Retinal pigment epithelial cell (primary cell): Measurements from ENCODE around the gene PLAC9.

ENCODE experiments used
- DNase-seq: peaks from one replicate; pipeline ENCODE4 v3.0.0-alpha.2; 2010; ENCODE audit warnings: low read depth
- H3K4me3 ChIP-seq: 2 replicates; pipeline ENCODE4 v1.5.1; 2011; ENCODE audit warnings: mild to moderate bottlenecking, low read length, control low read depth, moderate library complexity
- TF ChIP-seq, protein P1 (sequence below): conservative IDR thresholded peaks from 2 replicates; pipeline ENCODE4 v1.5.1; 2011; ENCODE audit warnings: low read depth, low read length, control low read depth, inconsistent platforms

The PLAC9 gene

DNA sequence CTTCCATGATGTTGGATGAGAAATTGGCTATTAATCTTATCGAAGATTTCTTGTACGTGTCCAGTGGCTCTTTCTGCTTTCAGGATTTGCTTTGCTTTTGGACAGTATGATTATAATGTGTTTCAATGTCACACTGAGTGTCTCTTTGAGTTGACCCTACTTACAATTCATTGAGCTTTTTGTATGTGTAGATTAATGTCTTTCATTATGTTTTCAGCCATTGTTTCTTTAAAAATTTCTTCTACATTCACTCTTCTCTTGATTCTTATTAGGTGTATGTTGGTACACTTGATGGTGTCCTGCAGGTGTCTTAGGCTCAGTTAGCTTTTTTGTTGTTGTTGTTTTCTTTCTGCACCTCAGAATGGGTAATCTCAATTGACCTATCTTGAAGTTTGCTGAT is 16.6 kb downstream of the PLAC9 start:
- DNase-seq: no peak
- TF ChIP-seq, protein P1, sequence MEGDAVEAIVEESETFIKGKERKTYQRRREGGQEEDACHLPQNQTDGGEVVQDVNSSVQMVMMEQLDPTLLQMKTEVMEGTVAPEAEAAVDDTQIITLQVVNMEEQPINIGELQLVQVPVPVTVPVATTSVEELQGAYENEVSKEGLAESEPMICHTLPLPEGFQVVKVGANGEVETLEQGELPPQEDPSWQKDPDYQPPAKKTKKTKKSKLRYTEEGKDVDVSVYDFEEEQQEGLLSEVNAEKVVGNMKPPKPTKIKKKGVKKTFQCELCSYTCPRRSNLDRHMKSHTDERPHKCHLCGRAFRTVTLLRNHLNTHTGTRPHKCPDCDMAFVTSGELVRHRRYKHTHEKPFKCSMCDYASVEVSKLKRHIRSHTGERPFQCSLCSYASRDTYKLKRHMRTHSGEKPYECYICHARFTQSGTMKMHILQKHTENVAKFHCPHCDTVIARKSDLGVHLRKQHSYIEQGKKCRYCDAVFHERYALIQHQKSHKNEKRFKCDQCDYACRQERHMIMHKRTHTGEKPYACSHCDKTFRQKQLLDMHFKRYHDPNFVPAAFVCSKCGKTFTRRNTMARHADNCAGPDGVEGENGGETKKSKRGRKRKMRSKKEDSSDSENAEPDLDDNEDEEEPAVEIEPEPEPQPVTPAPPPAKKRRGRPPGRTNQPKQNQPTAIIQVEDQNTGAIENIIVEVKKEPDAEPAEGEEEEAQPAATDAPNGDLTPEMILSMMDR: no peak

DNA sequence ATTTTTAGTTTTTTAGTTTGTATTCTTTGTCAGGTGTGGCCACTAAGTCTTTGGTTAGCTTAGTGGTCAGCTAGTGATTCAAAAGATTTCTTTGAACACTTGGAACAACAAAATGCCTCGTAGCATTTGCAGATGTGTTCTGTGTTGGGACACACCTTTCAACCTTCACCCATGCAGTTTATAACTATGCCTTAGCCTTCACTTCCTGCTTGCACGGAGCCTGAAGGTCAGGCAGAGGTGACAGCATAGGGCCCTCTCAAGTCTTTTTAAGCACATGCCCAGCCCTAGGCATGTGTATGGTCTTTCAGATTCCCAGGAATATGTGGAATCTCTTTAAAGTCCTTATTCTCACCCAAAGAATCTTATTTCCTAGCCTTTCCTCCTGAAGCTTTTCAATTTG is 17.6 kb downstream of the PLAC9 start:
- no peak for DNase-seq
- TF ChIP-seq, protein P1: no peak
- H3K4me3 ChIP-seq: no peak overlapping the region

More for the DNA sequence above, 16.6 kb downstream of the PLAC9 start:
- H3K4me3 ChIP-seq: no peak overlapping the region

DNA sequence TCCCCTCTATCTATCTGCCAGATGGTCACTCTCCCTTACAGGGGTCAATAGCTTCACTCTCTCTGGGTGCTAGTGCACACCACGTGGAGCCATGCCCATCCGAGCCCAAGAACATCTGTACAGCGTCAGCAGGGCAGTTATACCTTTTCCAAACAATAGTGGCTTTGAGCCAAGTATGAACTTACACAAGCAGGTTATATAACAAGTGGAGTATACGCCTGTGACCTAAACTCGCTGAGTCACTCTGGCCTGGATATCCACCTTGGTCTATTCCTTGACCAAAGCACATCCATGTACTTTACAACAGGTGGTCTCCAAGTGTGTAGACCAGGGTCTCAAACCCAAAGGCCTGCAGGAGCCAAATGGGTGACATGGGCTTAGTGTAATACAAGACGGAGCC is 20.3 kb downstream of the PLAC9 start:
- TF ChIP-seq, protein P1: no peak
- H3K4me3 ChIP-seq: no peak overlapping the region
- no peak for DNase-seq

DNA sequence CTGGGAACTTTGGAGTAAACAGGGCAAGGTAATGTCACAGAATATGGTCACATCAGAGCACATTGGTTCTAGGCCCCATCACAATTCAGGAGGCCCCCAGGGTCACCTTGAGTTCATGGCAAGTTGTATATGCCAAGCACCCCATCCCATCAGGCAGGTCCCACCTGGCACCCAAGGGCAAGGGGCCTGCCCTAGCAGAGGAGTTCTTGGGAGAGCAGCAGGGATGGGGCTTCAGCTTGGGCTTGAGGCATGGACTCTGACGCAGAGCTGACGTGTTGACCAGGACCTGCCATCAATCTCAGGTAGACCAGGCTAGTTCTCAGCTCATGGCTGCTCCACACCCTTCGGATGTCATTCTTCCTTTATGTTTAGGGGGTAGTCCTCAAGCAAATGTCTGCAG is 20.9 kb downstream of the PLAC9 start:
- TF ChIP-seq, protein P1: no peak
- DNase-seq: no peak

DNA sequence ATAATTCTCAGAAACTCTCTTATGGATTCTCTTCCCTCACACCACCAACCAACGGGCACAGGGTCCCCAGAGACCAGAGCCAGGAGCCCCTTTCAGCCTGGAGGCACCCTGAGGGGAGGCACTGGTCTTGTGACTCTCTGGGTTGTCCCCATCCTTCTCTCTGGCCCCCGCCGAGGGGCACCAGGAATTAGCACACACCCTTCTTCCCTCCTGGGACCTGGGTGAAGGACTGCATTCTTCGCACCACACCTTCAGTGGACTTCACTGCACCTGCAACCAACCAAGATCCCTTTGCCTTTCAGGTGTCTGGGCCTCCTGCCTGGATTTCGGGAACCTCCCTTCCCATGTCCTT is 22.1 kb downstream of the PLAC9 start:
- TF ChIP-seq, protein P1: no peak
- no peak overlapping the region for H3K4me3 ChIP-seq
- DNase-seq: no peak

More for the DNA sequence above, 20.9 kb downstream of the PLAC9 start:
- no peak overlapping the region for H3K4me3 ChIP-seq

DNA sequence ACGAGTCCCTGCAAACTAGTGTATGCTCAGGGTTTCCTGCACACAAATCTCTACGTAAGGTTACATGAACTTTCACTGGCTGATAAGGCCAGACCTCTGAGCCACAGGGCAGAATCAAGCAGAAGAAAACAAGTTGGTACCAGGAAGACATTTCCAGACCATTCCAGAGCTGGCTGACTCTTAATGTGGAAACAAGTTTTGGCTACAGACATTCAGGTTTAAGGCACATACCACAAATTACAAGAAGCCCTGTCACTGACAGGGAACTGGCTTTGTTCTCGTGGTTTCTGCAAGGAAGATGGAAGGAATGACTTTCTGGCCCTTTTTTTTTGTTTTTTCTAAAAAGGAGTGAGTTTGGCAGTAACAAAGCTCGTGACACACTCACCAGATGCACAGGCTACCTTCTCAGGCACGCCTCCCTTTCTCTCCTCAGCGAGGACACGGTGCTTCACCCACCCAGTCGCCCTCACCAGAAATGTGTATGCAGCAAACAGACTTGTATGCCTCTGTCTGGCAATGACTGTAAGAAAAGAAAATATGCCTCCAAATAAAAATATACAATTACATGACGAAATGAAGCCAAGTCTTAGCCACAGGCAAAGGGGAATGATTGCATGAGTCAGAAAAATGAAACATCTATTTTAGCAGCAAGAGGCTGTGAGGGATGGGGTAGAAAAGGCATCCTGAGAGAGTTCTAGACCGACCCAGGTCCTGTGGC is 22.6 kb downstream of the PLAC9 start:
- no peak overlapping the region for H3K4me3 ChIP-seq
- TF ChIP-seq, protein P1: no peak
- no peak for DNase-seq

DNA sequence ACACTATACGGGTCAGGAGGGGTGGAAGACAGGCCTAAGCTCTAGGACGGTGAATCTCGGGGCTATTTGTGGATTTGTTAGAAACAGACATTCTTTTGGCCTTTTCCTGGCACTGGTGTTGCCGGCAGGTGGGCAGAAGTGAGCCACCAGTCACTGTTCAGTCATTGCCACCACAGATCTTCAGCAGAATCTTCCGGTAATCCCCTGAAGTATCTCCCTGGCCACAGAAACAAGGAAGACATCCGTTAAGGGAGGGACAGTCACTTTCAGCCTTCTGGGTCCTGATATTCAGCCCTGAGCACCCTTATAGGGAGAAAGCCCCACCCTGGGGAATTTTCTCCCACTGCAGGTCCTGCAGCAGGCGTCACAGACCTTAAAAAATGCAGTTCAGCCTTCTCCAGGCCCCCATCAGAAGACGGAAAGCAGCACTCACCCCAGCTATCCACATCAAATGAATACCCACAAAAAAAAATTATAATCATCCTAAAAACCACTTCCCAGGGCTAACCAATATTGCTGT is 23.2 kb downstream of the PLAC9 start:
- H3K4me3 ChIP-seq: no peak overlapping the region
- DNase-seq: no peak
- TF ChIP-seq, protein P1: no peak
